Sciatic nerve (tissue), 2 donors: ENCODE measurements around the gene CAMK1. TPM values are rescaled to one million over a fixed set of nuclear protein-coding genes. Genes with fewer than 3 reads are reported as not detected.

ENCODE experiments used
- ATAC-seq: fragments of 200-7000 bp; cut with Tn5 transposase; one replicate; pipeline ENCODE4 v1.9.1; 2020; ENCODE audit warnings: mild to moderate bottlenecking, moderate library complexity
- DNase-seq: peaks from one replicate; pipeline ENCODE4 v3.0.0-alpha.2; 2020; ENCODE audit warnings: low spot score
- intact Hi-C: fragments of 100-400 bp; cut with DNase I; formaldehyde crosslinking; loops from one replicate; pipeline ENCODE4 v1.14.2; 2022
- total RNA-seq: library from RNA; stranded (reverse); fragmentation: NEBNext Ultra II Directional; extraction: Animal tissue kit (Norgen Biotek cat#: 25700); gene quantifications from one replicate; pipeline ENCODE4 v1.2.1, GENCODE V29; 2021
- donor health status: DM: no; HTN: no; CAD: no.
- donor health status: DM: no; HTN: no; CAD: no.

Gene CAMK1
- total RNA-seq, 1 donor from 2014 or later, result 26.9 TPM

DNA sequence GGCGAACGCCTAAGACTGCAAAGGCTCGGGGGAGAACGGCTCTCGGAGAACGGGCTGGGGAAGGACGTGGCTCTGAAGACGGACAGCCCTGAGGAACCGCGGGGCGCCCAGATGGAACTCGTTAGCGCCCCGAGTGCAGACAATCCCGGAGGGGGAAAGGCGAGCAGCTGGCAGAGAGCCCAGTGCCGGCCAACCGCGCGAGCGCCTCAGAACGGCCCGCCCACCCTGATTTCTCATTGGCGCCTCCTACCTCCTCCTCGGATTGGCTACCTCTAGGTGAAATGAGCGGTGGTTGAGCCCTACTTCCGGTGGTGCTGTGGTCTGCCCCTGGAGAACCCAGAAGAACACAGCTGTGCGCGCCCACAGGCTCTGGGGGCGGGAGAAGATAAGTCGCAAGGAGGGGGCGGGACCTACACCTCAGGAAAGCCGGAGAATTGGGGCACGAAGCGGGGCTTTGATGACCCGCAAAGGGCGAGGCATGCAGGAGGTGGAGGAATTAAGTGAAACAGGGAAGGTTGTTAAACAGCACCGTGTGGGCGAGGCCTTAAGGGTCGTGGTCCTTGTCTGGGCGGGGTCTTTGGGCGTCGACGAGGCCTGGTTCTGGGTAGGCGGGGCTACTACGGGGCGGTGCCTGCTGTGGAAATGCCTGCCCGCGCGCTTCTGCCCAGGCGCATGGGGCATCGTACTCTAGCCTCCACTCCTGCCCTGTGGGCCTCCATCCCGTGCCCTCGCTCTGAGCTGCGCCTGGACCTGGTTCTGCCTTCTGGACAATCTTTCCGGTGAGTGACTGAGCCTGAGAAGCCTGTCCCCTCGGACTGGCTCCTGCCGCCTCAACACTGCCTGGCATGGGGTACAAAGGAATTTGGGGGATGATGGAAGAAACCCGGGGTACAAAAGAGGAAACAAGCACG lies 19.8 kb downstream of the CAMK1 start, which contains the start of gene OGG1:
TSS of gene OGG1 (plus strand) at position 308 of the 911 bp plus-strand sequence. CDS start at position 643, 335 bp downstream.
- ATAC-seq, result peak; percentile 98
- intact Hi-C loops, result no loop called here

DNA sequence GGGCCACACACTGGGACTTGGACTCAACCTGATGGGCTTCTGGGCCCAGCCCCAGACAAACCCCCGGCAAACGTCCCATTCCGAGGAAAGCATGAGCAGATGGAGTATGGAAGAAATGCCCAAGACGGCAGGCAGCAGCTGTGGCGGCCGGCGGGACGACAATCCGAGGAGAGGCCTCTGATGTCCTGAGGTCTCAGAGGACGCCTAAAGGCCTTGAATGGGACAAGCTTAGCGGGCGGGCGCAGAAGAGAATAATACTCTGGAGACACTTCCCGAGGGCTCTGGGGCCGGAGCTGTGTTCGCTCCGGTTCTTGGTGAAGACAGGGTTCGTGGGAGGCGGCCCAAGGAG lies 20.5 kb downstream of the CAMK1 start:
- ATAC-seq (no peak), DNase-seq (no peak)
- intact Hi-C loops, result no loop called here

More for the DNA sequence above, 19.8 kb downstream of the CAMK1 start, which contains the start of gene OGG1:
- DNase-seq, result peak; percentile 99

DNA sequence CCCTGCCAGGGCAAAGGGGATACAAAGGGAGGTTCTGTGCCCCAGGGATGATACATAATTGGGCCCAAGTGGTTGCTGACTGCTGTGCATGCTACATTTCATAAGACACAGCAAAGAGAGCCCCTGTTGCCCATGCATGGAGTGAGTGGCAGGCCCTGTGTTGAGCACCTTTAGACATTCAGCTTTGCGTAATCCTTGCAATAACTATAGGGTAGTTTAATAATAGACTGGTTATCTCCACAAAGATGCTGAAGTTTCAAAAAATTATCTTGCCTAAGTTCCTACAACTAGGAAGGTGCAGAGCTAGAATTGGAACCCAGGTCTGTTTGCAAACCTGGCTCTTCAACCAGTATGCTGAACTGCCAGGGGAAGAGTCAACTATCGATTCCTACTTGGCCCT lies 21.7 kb downstream of the CAMK1 start:
- ATAC-seq (no peak), DNase-seq (no peak)
- intact Hi-C loops, result no loop called here

DNA sequence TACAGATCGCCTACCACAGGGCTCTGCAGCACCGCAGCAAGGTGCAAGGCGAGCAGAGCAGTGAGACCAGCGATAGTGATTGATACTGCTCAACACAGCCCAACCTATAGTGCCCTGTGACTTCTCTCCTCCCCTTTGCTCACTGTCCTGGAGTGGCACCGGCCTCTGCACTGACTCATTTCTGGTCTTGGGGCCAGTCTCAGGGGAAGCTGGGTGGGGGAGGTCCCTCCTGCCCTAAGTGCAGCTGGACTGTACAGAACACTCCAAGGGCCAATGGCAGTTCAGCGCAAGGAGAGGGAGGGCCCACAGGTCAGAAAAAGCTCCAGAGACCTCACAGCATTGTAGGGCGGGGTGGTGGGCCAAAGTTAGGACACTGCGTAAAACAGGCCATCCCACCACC lies 22.5 kb downstream of the CAMK1 start:
- DNase-seq, result no peak
- intact Hi-C loops, result no loop called here
- ATAC-seq, result no peak

DNA sequence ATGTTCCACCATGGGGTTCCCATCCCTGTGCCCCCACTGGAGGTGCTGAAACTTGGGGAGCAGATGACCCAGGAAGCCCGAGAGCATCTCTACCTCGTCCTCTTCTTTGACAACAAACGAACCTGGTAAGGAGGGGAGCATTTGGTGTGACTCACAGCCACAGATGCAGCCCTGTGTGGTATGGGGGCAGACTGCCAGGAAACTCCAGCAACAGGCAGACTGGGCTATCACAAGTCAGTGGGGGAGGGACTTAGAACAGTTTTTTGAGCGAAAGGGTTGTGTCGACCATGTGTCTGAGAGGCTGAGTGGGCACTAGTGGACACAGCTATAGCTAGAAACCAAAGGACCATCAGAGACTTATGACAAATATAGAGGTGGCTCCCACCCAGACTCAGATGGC lies 23.4 kb downstream of the CAMK1 start:
- ATAC-seq (no peak), DNase-seq (no peak)
- intact Hi-C loops, result no loop called here

DNA sequence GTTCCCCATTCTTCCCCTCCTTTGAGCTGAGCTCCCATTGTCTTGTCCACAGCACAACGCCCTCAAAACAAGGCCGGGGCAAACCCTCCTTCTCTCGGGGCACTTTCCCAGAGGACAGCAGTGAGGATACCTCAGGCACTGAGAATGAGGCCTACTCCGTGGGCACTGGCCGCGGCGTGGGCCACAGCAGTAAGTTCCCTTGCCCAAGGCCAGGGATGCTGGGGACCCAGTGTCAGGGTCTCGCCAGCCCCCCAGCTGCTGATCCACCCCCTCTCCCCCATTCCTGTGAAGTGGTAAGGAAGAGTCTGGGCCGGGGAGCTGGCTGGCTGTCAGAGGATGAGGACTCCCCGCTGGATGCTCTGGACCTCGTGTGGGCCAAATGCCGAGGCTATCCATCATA lies 24.2 kb downstream of the CAMK1 start:
- no peak for ATAC-seq
- intact Hi-C loops, result no loop called here
- no peak for DNase-seq

DNA sequence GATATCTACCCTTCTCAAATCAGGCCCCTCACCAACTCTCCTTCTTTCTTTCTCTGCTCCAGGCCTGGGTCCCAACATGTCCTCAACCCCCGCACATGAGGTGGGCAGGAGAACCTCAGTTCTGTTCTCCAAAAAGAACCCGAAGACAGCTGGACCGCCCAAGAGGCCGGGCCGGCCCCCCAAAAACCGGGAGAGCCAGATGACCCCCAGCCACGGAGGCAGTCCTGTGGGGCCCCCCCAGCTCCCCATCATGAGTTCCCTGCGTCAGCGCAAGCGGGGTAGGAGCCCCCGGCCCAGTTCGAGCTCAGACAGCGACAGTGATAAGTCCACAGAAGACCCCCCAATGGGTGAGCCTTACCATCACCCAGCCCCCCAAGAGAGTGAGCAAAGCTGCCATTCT lies 25.6 kb downstream of the CAMK1 start:
- DNase-seq (no peak), ATAC-seq (no peak)
- intact Hi-C loops, result no loop called here

DNA sequence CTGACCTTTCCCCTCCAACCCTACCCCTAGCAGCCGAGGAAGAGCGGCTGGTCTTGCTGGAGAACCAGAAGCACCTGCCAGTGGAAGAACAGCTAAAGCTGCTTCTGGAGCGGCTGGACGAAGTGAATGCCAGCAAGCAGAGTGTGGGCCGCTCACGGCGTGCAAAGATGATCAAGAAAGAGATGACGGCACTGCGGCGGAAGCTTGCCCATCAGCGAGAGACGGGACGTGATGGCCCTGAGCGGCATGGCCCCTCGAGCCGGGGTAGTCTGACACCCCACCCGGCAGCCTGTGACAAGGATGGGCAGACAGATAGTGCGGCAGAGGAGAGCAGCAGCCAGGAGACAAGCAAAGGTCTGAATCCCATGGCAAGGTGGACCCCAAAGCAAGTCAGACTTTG lies 26.2 kb downstream of the CAMK1 start:
- intact Hi-C loops, result no loop called here

DNA sequence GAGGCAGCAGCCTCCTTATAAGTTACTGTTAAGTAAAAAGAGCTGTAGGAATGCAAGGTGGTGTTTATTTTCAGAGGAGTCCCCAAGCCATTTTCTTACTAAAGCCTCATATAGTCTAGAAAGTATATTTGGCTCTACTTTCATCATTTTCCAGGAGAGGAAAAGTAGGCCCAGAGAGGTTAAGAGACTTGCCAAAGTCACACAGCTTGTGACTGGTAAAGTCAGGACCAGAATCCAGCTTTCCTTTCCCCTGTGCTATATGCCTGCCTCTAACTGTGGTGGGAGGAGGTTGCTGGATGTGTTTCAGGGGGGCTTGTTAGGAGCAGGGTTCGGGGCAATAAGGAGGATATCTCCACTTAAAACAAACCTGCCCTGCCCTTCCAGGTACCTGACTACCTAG lies 27.2 kb downstream of the CAMK1 start:
- DNase-seq, result no peak
- intact Hi-C loops, result no loop called here
- ATAC-seq, result no peak

More for the DNA sequence above, 26.2 kb downstream of the CAMK1 start:
- ATAC-seq (no peak), DNase-seq (no peak)

DNA sequence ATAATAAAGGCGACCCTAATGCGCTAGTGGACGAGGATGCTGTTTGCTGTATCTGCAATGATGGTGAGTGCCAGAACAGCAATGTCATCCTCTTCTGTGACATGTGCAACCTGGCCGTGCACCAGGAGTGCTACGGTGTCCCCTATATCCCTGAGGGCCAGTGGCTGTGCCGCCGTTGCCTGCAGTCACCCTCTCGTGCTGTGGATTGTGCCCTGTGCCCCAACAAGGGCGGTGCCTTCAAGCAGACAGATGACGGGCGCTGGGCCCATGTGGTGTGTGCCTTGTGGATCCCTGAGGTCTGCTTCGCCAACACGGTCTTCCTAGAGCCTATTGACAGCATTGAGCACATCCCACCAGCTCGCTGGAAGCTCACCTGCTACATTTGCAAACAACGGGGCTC lies 30.6 kb downstream of the CAMK1 start:
- no peak for ATAC-seq
- intact Hi-C loops, result no loop called here

DNA sequence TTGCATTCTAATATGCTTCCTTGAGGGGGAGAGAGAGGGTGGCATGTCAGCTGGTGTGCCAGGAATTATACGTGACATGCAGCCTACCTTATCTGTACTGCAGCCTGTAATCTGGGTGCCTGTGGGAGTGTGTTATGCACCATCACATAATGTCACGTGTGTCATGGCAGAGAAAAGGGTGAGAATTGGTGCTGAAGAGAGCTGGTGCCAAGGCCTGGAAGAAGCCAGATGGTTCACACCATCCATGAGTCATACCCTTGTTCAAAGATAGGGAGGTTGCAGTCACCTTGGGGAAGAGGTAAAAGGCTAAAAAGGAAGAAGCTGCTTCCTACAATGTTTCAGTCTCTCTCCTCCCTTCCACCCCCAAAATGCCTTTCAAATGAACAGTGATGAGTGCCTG lies 32.9 kb downstream of the CAMK1 start:
- intact Hi-C loops, result no loop called here
- DNase-seq, result no peak
- no peak for ATAC-seq

More for the DNA sequence above, 30.6 kb downstream of the CAMK1 start:
- DNase-seq, result no peak

DNA sequence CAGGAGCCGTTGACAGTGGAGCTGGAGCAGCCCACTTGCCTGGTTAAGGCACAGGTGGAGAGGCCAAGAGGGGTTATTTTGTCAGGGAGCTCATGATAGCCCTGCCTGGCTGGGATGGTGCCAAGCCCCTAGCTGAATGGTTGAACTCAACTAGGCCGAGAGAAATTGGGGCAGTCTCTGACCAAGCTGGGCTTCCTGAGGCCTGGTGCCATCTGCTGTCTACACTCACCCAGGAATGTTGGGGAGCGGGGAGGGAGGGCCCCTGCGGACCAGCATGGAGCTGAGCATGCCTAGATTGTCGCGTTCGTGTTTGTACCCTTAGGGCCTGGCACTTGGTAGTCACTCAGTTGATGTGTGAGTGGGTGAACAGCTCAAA lies 37.0 kb downstream of the CAMK1 start:
- DNase-seq (no peak), ATAC-seq (no peak)
- intact Hi-C loops, result no loop called here

DNA sequence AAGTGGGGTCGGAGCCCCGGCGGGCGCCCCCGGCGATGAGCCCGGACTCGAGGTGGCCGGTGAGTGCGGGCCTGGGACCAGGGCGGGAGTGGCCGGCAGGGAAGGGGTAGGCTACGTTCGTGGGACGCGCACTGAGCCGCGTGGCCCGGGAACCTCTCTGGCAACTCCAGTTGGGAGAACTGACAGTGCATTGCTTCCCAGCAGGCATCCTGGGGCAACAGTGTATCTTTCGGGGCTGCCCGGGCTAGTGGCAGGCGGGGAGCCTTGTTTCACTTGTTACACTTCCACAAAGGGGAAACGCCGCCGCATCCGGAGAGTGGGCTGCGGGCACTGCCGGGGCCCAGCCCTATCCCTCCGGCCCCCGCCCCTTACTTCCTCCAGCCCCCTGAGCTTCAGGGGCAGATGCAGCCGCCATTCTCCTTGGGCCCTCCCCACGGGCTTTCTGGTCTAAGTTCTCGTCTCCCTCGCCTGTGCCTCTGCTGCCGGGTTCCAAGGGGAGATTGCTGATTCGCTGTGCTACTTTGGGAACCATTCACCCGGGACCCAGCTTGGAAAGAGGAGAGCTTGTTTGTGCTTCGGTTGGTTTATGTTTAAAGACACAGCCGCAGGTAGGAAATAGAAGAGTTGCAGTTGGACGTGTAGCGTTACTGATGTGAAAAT lies 37.5 kb downstream of the CAMK1 start:
- DNase-seq, result peak; percentile 70
- ATAC-seq, result no peak
- intact Hi-C loops, result no loop called here

DNA sequence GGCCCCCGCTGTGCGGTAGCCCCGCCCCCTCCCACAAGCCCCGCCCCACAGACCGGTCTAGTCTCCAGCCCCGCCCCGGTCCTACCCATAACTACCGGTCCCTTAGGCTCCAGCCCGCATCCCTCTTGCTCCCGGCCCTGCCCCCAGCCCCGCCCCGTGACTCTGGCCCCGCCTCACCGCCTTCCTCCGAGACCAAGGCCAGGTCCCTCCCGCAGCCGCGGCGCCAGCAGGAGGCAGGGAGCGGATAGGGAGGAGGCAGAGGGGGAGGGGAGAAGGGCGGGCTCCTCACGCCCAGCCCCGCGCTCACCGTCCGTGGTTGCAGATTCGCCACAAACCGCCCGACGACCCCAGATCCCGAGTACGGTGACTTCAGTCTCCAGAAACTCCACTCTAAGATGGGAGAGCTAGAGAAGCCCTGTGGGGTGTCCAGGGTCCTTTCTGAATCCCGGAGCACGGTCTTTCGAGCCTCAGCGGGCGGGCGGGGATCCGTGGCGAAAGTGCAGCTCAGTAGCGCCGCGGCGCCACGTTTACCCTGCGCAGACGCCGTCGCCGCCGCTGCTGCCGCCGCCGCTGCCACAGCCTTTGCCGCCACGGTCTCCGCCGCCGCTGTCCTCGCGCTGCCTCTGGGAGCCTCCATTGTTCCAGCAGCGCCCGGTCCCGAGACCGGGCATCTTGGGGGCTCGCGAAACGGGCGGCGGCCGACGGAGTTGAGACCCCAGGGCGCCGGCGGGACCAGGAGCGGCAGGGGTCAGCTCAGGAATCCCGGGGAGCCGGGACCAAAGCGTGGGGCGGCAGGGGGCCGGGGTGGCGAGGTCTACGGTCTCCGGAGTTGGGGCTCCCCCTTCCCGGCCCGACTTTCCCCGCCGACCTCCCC lies 38.3 kb downstream of the CAMK1 start, which contains the start of gene BRPF1:
TSS of gene BRPF1 (plus strand) at position 530 of the 874 bp plus-strand sequence. CDS start 2,406 bp downstream, outside the sequence.
- DNase-seq, result peak; percentile 99
- intact Hi-C loops, result no loop called here
- peak; percentile 99 for ATAC-seq

DNA sequence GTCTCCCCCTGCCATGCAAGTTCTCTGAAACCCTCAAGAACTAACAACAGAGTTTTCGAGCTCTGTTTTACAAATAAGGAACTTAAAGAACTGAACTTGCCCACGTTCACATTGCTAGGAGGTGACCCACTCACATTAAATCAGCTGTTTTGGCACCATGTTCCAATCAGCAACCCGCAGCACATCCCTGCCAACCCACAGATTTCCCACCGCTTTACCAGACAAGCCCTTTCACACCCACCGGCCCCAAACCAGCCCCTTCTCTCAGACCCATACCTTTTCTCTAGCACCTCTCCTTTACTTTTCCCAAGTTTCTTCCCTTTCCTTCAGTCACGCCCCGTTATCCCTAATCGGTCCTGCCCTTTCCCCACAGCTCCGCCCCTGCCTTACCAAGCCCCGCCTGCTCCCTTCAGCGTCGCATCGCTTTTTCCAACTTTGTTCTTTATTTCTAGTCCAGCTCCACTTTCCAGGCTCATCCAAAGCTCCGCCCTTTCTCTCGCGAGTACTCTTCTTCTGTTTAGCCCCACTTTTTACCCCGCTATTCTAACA lies 39.0 kb downstream of the CAMK1 start:
- intact Hi-C loops, result no loop called here
- DNase-seq (no peak), ATAC-seq (peak; percentile 83)

DNA sequence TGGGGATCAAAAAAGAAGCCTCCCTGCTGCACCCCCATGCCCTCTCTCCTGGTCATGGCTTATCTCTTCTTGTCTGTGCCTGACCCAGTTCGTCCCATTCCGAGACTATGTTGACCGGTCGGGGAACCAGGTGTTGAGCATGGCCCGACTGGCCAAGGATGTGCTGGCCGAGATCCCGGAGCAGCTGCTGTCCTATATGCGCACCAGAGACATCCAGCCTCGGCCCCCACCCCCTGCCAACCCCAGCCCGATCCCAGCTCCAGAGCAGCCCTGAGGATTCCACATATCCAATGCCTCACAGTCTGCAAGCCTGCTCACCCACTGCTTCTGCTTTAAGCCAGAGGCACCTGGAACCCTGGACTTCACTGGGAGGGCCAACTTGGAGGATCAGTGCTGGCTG lies 40.3 kb downstream of the CAMK1 start:
- intact Hi-C loops, result no loop called here
- DNase-seq (no peak), ATAC-seq (no peak)

DNA sequence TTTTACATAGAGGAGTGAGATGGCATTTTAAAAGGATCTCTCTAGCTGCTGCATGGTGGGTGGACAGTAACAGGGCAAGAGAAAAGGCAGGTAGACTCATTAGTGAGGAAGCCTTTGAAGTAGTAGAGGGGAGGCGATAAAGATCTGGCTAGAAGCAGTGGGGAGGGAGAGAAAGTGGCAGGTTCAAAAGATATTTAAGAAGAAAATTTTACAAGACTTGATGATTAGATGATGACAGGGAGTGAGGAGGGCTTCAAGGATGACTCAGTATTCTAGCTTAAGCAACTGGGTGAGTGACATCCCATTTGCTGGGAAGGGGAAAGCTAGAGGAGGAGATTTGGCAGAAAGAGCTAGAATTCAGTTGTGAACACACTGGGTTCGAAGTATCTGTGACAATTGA lies 42.0 kb downstream of the CAMK1 start:
- DNase-seq (no peak), ATAC-seq (no peak)
- intact Hi-C loops, result no loop called here

DNA sequence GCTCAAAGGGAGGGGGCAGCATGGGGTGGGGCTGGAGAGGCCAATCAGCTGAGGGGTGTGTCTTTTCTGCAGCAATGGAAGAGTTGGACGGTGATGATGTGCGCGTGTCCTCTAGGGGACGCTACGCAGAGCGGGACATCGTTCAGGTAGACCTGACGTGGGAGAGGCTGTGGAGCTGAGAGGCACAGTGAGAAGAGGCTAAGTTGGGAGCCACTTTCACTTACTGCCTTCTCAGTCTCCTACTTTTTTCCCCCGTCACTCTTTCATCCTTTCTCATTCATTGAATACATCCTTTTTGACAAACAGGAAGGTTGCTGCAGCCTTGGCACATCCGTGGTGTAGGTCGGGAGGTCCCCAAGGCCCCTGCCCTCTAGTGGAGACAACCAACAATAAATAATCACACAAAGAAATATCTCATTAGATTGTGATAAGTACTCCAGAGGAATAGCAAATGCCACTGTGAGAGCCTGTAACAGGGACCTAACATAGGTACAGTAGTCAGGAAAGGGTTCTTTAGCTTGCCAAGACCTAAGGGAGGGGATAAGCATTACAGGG lies 42.6 kb downstream of the CAMK1 start:
- ATAC-seq, result no peak
- intact Hi-C loops, result no loop called here

More for the DNA sequence above, 42.6 kb downstream of the CAMK1 start:
- no peak for DNase-seq
